Occipital lobe (tissue), 2 donors: ENCODE data around the gene DNAJC4. TPM values are rescaled to one million over a fixed set of nuclear protein-coding genes. Genes with fewer than 3 reads are reported as not detected.

Experiments
- DNase-seq: peaks from one replicate; lab custom pipeline; 2025; lab: John Stamatoyannopoulos, UW
- total RNA-seq: library from RNA; depleted of rRNA; stranded (reverse); fragments of >200 nt; gene quantifications from one replicate; pipeline ENCODE4 v1.2.3, GENCODE V29; 2014

Gene DNAJC4
- total RNA-seq, 1 donor from 2014 or later = 5.6 TPM

GRCh38 chr11:64208086-64208795, 22.1 kb upstream of the DNAJC4 start:
- DNase-seq = no peak

DNA sequence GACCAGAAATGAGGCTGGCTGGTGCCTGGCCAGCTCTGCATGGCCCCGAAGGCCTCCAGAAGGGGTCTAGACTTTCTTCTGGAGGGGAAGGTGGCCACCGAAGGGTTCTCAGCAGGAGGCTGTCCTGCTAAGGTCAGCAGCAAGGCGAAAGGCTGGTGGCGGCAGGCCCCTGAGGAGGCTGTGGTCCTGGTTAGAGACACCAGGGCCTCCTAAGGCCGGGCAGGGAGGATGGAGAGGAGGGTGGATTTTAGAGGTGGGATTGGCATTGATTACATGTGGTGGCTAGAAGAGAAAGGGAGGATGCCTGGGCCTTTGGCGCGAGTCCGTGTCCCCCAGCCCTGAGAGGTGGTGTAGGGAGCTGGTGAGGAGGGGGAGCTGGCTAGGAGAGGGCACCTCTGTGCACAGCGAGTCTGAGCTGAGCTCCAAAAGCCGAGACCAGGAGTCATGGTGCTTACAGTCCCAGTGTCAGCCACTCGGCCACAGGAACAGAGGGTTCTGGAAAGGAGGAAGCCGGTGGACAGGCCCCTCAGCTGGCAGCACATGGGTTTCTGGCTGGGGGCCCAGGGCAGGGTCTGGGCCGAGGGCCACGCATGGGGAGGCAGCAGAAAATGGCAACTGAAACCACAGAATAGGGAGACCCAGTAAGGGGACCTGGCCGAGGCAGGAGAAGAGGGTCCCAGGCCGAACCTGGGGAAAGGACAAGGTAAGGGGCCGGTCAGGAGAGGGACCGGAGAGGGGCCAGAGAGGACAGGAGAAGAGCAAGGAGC, 21.4 kb upstream of the DNAJC4 start:
- no peak for DNase-seq

GRCh38 chr11:64209563-64209843, 20.8 kb upstream of the DNAJC4 start:
- no peak for DNase-seq

- DNase-seq = no peak
Measured at GRCh38 chr11:64210301-64211020, 19.9 kb upstream of the DNAJC4 start.

DNA sequence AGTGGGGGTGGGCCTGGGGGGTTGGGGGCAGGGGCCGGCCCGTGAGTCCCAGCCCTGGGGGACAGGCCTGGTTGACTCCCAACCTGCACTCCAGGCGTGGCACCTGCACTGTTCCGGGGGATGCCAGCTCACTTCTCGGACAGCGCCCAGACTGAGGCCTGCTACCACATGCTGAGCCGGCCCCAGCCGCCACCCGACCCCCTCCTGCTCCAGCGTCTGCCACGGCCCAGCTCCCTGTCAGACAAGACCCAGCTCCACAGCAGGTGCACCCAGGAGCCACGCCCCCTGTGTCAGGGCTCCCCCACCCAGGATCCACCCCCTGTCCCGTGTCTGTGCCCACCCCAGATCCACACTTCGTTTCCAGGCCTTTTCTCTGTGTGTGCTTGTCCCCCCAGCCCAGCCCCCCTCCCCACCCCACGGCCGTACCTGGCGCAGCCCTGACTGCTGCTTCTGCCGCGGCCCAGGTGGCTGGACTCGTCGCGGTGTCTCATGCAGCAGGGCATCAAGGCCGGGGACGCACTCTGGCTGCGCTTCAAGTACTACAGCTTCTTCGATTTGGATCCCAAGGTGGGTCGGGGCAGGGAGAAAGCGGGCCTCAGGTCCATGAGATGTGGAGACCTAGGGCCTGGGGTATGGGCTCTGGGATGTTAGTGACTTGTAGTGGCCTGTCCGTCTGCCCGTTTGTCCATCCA, 19.0 kb upstream of the DNAJC4 start:
- no peak for DNase-seq

DNA sequence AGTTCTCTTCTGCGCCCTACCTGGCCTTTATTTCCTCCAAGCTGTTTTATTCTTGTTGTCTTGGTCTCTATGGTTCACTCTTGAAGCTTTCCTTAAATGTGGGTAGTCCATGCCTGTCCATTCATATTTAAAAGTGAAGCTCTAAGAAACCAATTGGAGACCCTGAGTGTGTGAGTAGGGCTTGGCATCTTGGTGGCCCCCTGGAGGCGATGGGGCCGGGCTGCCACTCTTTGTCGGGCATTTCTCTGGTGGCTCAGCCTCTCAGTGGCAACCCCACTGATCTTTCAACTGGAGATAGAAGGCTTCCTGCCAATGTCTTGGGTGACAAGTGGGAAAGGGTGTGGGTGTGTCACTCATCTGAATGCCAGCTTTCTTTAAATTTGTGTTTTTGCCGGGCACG, 13.5 kb upstream of the DNAJC4 start:
- no peak for DNase-seq

DNA sequence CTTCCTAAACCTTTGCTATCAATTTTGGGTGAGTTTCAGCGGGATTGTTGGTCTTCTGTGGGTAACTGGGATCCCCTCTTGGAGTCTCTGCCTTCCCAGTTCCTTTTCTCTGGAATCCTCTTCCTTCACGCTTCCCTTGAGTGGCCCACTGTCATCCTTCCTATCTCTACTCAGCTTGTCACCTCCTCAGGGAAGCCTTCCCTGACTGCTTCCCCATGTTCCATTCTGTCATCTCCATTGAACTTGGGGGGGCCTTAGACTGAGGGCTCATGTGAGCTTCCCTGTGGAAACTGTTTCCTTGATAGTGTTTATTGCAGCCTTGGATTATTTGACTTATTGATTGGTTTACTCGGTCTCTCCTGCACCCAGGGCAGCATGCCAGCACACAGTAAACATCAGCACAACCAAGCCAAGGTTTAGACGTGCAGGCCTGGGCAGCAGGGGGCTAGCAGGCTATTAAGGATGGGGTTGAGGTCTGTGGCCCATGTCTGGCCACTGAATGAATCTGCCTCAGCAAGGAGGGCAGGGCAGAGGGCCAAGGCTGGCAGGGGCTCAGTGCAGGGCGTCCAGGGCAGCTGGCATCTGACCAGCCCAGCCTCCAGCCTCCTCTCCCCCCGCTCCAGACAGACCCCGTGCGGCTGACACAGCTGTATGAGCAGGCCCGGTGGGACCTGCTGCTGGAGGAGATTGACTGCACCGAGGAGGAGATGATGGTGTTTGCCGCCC, 11.6 kb upstream of the DNAJC4 start:
- no peak for DNase-seq

DNA sequence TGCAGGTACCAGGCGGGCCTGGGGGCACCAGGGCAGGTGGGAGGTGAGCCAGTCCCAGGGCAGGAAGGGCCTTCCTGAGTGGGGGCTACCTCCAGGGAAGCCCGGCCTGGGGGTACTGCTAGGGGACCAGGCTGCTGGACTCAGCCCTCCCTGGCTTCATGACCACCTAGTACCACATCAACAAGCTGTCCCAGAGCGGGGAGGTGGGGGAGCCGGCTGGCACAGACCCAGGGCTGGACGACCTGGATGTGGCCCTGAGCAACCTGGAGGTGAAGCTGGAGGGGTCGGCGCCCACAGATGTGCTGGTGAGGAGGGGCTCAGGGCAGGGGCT, 11.0 kb upstream of the DNAJC4 start:
- no peak for DNase-seq

- DNase-seq = no peak
Measured at GRCh38 chr11:64219755-64220154, 10.6 kb upstream of the DNAJC4 start.

GRCh38 chr11:64220271-64220670, 10.1 kb upstream of the DNAJC4 start:
- DNase-seq = no peak

- DNase-seq = no peak
Measured at GRCh38 chr11:64220798-64221197, 9.6 kb upstream of the DNAJC4 start.

- DNase-seq = no peak
Measured at GRCh38 chr11:64222651-64223000, 7.7 kb upstream of the DNAJC4 start.

DNA sequence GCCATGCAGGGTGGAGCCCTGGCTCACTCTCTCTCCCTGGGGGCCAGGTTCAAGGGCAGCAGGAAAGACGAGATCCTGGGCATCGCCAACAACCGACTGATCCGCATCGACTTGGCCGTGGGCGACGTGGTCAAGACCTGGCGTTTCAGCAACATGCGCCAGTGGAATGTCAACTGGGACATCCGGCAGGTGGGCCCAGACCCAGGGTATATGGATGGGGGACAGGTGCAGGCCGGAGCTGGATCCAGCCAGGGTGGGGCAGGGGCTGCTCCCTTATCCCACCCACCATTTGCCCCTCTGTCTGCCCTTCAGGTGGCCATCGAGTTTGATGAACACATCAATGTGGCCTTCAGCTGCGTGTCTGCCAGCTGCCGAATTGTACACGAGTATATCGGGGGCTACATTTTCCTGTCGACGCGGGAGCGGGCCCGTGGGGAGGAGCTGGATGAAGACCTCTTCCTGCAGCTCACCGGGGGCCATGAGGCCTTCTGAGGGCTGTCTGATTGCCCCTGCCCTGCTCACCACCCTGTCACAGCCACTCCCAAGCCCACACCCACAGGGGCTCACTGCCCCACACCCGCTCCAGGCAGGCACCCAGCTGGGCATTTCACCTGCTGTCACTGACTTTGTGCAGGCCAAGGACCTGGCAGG, 7.2 kb upstream of the DNAJC4 start:
- no peak for DNase-seq

- DNase-seq = no peak
Measured at GRCh38 chr11:64224151-64224890, 6.0 kb upstream of the DNAJC4 start.

GRCh38 chr11:64224891-64225607, 5.3 kb upstream of the DNAJC4 start:
- DNase-seq = no peak

- DNase-seq = peak; percentile 85
Measured at GRCh38 chr11:64225608-64226506, 4.5 kb upstream of the DNAJC4 start, which contains the start of the genes NUDT22 and TRPT1. Gene NUDT22 (plus strand): TSS chr11:64226274. CDS start chr11:64226653, 379 bp downstream. Gene TRPT1 (minus strand): TSS chr11:64226186. CDS start chr11:64225860, 326 bp downstream.

DNA sequence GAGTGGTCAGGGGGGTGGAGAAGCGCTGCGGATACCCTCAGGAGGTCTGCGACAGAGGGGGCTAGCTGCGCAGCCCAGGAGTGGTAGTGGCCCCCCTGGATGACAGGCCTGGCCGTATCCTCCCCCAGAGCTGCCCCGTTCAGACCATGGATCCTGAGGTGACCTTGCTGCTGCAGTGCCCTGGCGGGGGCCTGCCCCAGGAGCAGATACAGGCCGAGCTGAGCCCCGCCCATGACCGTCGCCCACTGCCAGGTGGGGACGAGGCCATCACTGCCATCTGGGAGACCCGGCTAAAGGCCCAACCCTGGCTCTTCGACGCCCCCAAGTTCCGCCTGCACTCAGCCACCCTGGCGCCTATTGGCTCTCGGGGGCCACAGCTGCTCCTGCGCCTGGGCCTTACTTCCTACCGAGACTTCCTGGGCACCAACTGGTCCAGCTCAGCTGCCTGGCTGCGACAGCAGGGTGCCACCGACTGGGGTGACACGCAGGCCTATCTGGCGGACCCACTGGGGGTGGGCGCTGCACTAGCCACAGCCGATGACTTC, 3.8 kb upstream of the DNAJC4 start:
- no peak for DNase-seq

DNA sequence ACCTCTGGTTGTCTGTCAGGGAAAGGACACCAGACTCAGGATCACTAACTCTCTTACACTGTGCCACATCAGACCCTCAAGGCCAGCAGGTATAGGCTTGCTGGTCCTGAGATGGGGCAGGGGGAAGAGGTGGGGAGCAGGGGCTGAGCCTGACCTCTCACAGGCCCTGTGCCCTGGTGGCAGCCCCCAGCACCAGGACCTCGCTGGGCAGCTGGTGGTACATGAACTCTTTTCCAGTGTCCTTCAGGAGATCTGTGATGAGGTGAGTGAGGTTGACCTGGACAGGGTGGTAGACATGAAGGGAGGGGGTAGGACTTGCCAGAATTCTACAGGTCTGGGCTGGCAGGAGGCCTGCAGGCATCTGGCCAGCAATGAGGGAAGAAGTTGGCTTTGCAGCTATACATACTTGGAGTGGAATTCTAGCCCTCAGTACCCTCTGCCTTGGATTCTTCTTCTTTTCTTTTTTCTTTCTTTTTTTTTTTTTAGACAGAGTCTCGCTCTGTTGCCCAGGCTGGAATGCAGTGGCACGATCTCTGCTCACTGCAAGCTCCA, 2.9 kb upstream of the DNAJC4 start:
- no peak for DNase-seq
